ENCODE results near the gene ZNF426. TPM values are rescaled to one million over a fixed set of nuclear protein-coding genes. Genes with fewer than 3 reads are reported as not detected.
"Not testable (repeated sequence)": the region's sequence is repeated elsewhere in the genome, so short reads cannot be mapped to it uniquely, and the experiment has no call there.

ZNF426 gene
- total RNA-seq (10 to 100 TPM; 11.2 to 22.6 (median 15.8) TPM), polyA plus RNA-seq (10 to 100 TPM; 15.0 to 21.5 TPM), total RNA-seq (56.7 reads per million, percentile 74 among the genes with 10 or more reads in this experiment)

DNA sequence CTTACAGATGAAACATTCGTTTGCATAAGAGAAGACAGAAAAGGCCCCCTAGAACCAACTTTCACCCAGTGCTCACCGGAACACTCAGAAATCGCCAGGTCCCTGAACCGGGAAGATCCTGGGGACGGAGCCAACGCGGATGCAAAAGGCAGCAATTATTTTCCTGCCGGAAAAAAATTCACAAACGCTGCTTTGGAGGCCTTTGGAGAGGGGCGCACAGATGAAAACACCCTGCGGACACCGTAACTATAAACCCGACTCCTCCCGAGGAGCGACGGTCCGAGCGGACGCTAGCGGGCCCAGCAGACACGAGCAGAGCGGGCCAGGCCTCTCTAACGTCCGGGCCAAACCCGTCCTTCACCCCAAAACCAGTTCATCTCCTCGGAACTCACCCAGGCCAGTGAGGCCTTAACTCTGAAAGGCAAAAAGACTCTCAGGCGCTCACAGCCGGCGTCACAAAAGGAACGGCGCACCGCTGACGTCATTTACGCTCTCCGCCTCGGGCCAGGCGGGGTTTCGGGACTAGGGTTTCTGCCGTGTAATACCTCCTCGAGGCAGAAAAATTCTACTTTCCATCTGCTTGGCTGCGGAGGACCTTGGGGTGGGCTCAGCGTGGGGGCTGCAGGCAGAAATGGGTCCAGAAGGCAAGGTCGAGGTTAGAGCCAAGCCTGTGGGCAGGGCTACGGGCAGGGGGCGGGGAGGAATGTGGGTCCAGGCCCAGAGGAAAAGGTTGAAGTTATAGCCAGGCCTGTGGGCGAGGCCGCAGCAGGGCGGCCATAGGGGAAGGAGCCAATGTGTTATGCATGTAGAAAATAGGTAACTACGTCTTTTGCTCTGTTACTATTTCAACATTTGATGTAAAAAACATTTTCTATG is at the start of gene ZNF426:
Gene ZNF426 (minus strand): TSS at position 463 of the 876 bp plus-strand sequence. CDS start 2,413 bp downstream, outside the sequence.
- Mint-ChIP-seq H3K27me3 (no peaks in the 10 kb centered on the region), H3K4me3 (peak within 1 kb of the TSS; percentile 89 to 99 (median 98)), H3K9me3 (peaks cover 14 to 65% (median 32%) of the 10 kb centered on the region in 11 donors), H3K36me3 (peaks cover 33 to 55% (median 43%) of the 10 kb centered on the region in 5 donors), H3K4me1 (peaks cover 14 to 46% (median 33%) of the 10 kb centered on the region in 7 donors), H3K27ac (peak within 1 kb of the TSS; percentile 95 to 100 (median 97))
- POLR2A ChIA-PET: no interaction called here
- ATAC-seq: peak; percentile 96
- Histone ChIP-seq H3K27me3 (ENCODE audit: control insufficient read depth in 2 of 2, insufficient read depth in 2 of 2, low read length in 2 of 2) (no peaks in the 10 kb centered on the region), H3K36me3 (ENCODE audit: control insufficient read depth in 2 of 3, insufficient read depth in 3 of 3, low read length in 3 of 3) (peaks cover 12 to 39% (median 26%) of the 10 kb centered on the region in 3 experiments), H3K4me1 (ENCODE audit: control insufficient read depth in 2 of 2, insufficient read depth in 2 of 2, low read length in 2 of 2) (peaks cover 0 to 7% of the 10 kb centered on the region in 2 donors), H3K27ac (ENCODE audit: low read depth, low read length) (peak within 1 kb of the TSS; percentile 90), H3K9me3 (ENCODE audit: control insufficient read depth in 2 of 3, low read length in 3 of 3) (peaks cover 0 to 22% (median 4%) of the 10 kb centered on the region in 3 experiments), H3K4me3 (ENCODE audit: low read length) (peak within 1 kb of the TSS; percentile 93)
- DNase-seq: peak; percentile 76 to 90 (median 85)
- intact Hi-C loops (cut with micrococcal nuclease): loop anchor here (1.0 to 2.0 kb wide), 8 partner anchors 46 to 280 kb away; partner anchors contain the start of genes ZNF121 (in 2 of the 2), ZNF266 (in 2 of the 2), ZNF699 (in 2 of the 2) and FBXL12 (in 1 of the 2)
- CTCF ChIA-PET: no interaction called here

DNA sequence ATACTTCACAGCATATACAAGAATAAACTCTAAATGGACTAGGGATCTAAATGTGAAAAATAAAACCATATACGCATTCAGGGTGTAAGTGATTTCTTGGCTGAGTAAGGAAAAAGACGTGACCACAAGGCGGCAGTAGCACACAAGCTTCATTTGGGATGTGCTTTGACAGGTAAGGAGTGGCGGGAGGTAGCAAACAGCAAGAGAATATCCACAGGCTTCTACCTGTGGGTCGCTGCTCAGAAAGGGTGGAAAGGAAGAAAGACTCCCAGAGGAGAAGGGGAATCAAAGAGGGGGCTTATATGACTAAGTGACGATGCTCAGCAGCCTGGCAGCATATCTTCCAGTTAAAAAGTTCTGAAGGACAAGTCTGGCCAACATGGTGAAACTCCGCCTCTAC is 48.3 kb upstream of the ZNF426 start:
- H3K4me1 ChIP-seq (ENCODE audit: control insufficient read depth in 2 of 2, insufficient read depth in 2 of 2, low read length in 2 of 2): peaks cover 7% of the 10 kb centered on the region in 2 donors
- ChIA-PET POLR2A (interaction anchor here (0.7 kb wide), 2 partner anchors 47 to 176 kb away, joined by 3 read pairs; no protein-coding TSS in a partner anchor), CTCF (interaction anchor here (0.7 to 1.4 kb wide), 6 partner anchors 12 to 273 kb away, joined by 3 to 14 read pairs (median 3); no protein-coding TSS in a partner anchor)
- H3K36me3 ChIP-seq (ENCODE audit: control insufficient read depth in 2 of 3, insufficient read depth in 3 of 3, low read length in 3 of 3): peaks cover 0 to 8% (median 0%) of the 10 kb centered on the region in 3 experiments
- no peak overlapping the region for H3K4me3 ChIP-seq (ENCODE audit: low read length)
- Mint-ChIP-seq H3K4me1 (peaks cover 13 to 31% (median 15%) of the 10 kb centered on the region in 7 donors), H3K27ac (peak overlapping the region in 2 of 9 donors; percentile 1), H3K36me3 (peaks cover 0 to 15% (median 8%) of the 10 kb centered on the region in 5 donors), H3K4me3 (peak overlapping the region in 3 of 10 donors; percentile 6 to 20 (median 6)), H3K27me3 (peaks cover 3 to 14% (median 14%) of the 10 kb centered on the region in 5 donors), H3K9me3 (peaks cover 0 to 15% (median 4%) of the 10 kb centered on the region in 11 donors)
- intact Hi-C loops (cut with micrococcal nuclease): loop anchor here (1.0 kb wide), 5 partner anchors 35 to 450 kb away; partner anchors contain the start of genes ZNF561 (in 1 of the 2) and ZNF846 (in 1 of the 2)
- no peaks in the 10 kb centered on the region for H3K27me3 ChIP-seq (ENCODE audit: control insufficient read depth in 2 of 2, insufficient read depth in 2 of 2, low read length in 2 of 2)
- peak; percentile 82 for ATAC-seq
- H3K9me3 ChIP-seq (ENCODE audit: control insufficient read depth in 2 of 3, low read length in 3 of 3): no peaks in the 10 kb centered on the region
- peak; percentile 50 to 77 (median 67) for DNase-seq
- H3K27ac ChIP-seq (ENCODE audit: low read depth, low read length): no peak overlapping the region

DNA sequence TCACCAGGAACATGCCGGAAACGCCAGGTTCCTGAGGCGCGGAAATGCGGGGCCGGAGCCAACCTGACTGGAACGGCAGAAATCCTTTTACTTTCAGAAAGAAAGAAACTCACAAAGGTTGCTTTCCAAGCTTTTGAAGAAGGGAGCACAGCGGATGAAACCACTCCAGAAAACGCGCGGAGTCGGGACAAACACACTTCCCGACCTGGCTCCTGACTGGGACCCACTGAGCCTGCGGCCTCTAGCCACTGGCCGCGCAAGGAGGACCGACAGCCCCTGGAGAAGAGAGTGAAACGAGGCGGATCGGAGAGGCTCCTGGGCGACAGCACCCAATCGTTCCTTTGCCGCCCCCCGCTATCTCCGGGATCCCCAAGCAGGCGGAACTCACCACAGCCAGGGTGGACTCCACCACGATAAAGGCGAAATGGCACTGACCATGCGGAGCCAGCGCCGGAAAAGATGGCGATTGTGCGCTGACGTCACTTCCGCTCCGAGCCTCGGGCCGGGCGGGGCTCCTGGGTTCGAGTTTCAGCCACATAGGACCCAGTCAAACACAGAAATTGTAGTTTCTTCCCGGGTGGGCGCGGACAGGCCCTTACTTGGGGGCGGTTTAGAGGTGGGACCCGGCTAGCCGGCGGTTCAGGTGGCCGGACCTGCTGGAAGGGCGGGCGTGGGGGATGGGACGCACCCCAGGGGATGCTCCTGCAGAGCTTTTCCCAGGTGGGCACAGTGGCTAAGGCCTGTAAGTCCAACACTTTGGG is 45.8 kb upstream of the ZNF426 start, which contains the start of gene ZNF121:
Gene ZNF121 (minus strand): TSS at position 432 of the 761 bp plus-strand sequence. CDS start 16,407 bp downstream, outside the sequence.
- POLR2A ChIA-PET: interaction anchor here (0.6 to 2.2 kb wide), 7 partner anchors 147 to 280 kb away, joined by 3 to 10 read pairs (median 5); partner anchors contain the start of genes UBL5, ZNF266 and ZNF846
- Mint-ChIP-seq H3K4me1 (peaks cover 21 to 54% (median 34%) of the 10 kb centered on the region in 7 donors), H3K9me3 (peaks cover 0 to 38% (median 12%) of the 10 kb centered on the region in 11 donors), H3K36me3 (peaks cover 0 to 38% (median 33%) of the 10 kb centered on the region in 5 donors), H3K27me3 (peaks cover 0 to 5% (median 4%) of the 10 kb centered on the region in 5 donors), H3K27ac (peak within 1 kb of the TSS; percentile 94 to 99 (median 95)), H3K4me3 (peak within 1 kb of the TSS; percentile 91 to 99 (median 96))
- Histone ChIP-seq H3K36me3 (ENCODE audit: control insufficient read depth in 2 of 3, insufficient read depth in 3 of 3, low read length in 3 of 3) (peaks cover 0 to 24% (median 4%) of the 10 kb centered on the region in 3 experiments), H3K4me3 (ENCODE audit: low read length) (peak within 1 kb of the TSS; percentile 98), H3K27ac (ENCODE audit: low read depth, low read length) (peak within 1 kb of the TSS; percentile 97), H3K4me1 (ENCODE audit: control insufficient read depth in 2 of 2, insufficient read depth in 2 of 2, low read length in 2 of 2) (peaks cover 7 to 15% of the 10 kb centered on the region in 2 donors), H3K27me3 (ENCODE audit: control insufficient read depth in 2 of 2, insufficient read depth in 2 of 2, low read length in 2 of 2) (no peaks in the 10 kb centered on the region), H3K9me3 (ENCODE audit: control insufficient read depth in 2 of 3, low read length in 3 of 3) (peaks cover 0 to 14% (median 0%) of the 10 kb centered on the region in 3 experiments)
- intact Hi-C loops (cut with micrococcal nuclease): loop anchor here (1.0 to 5.0 kb wide), 13 partner anchors 37 to 448 kb away; partner anchors contain the start of genes ZNF266 (in 2 of the 2), ZNF317 (in 2 of the 2), ZNF426 (in 2 of the 2) and ZNF699 (in 2 of the 2)
- CTCF ChIA-PET: interaction anchor here (0.6 to 1.9 kb wide), 5 partner anchors 36 to 757 kb away, joined by 3 to 5 read pairs (median 3); no protein-coding TSS in a partner anchor
- DNase-seq: peak; percentile 61 to 82 (median 74)
- ATAC-seq: peak; percentile 87

DNA sequence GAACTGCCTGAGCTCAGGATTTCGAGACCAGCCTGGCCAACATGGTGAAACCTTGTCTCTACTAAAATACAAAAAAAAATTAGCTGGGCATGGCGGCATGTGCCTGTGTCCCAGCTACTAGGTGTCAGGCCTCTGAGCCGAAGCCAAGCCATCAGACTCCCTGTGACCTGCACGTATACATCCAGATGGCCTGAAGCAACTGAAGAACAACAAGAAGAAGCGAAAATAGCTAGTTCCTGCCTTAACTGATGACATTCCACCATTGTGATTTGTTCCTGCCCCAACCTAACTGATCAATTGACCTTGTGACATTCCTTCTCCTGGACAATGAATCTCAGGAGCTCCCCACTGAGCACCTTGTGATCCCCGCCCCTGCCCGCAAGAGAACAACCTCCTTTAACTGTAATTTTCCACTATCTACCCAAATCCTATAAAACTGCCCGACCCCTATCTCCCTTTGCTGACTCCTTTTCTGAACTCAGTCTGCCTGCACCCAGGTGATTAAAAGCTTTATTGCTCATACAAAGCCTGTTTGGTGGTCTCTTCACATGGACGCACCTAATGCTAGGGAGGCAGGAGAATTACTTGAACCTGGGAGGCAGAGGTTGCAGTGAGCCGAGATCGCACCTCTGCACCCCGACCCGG is 43.8 kb upstream of the ZNF426 start:
- peaks cover 8 to 57% (median 46%) of the 10 kb centered on the region in 5 donors for H3K36me3 Mint-ChIP-seq
- not testable (repeated sequence) for H3K27me3 Mint-ChIP-seq; H3K4me3 ChIP-seq (ENCODE audit: low read length); DNase-seq; H3K27me3 ChIP-seq (ENCODE audit: control insufficient read depth in 2 of 2, insufficient read depth in 2 of 2, low read length in 2 of 2); ATAC-seq
- ChIA-PET CTCF (interaction anchor here (0.5 kb wide), 1 partner anchor 43 kb away, joined by 3 read pairs; no protein-coding TSS in a partner anchor), POLR2A (interaction anchor here (0.6 to 2.2 kb wide), 2 partner anchors 147 to 1023 kb away, joined by 4 to 10 read pairs; partner anchors contain the start of gene ZNF266)
- H3K27ac Mint-ChIP-seq: peak overlapping the region in 8 of 9 donors; percentile 2 to 88 (median 73)
- Histone ChIP-seq H3K9me3 (ENCODE audit: control insufficient read depth in 2 of 3, low read length in 3 of 3) (peaks cover 0 to 27% (median 0%) of the 10 kb centered on the region in 3 experiments), H3K4me1 (ENCODE audit: control insufficient read depth in 2 of 2, insufficient read depth in 2 of 2, low read length in 2 of 2) (peaks cover 7 to 15% of the 10 kb centered on the region in 2 donors), H3K27ac (ENCODE audit: low read depth, low read length) (peak overlapping the region; percentile 27), H3K36me3 (ENCODE audit: control insufficient read depth in 2 of 3, insufficient read depth in 3 of 3, low read length in 3 of 3) (peaks cover 0 to 43% (median 4%) of the 10 kb centered on the region in 3 experiments)
- peaks cover 29 to 63% (median 43%) of the 10 kb centered on the region in 7 donors for H3K4me1 Mint-ChIP-seq
- peaks cover 0 to 59% (median 27%) of the 10 kb centered on the region in 11 donors for H3K9me3 Mint-ChIP-seq
- intact Hi-C loops (cut with micrococcal nuclease): loop anchor here (5.0 kb wide), 2 partner anchors 260 to 275 kb away; partner anchors contain the start of genes ZNF559 (in 1 of the 2) and ZNF699 (in 1 of the 2)
- H3K4me3 Mint-ChIP-seq: peak overlapping the region; percentile 58 to 86 (median 78)

DNA sequence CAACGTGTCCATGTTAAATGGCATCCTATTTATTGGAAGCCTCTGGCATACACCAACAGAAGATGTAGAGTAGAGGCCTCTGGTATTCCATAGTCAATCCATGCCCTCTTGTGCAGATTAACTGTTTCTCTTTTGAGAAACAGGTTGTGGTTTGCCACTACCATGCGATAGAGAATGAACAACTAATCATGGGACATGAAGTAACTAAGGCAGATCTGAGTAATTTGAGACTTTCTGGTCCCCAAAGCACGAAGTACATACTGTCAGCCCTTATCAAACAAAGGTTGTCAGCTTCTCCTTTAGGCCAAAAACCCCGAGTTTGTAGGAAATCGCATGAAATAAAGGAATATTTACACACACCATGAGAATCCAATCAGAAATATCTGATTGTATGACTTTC is 42.3 kb upstream of the ZNF426 start:
- H3K9me3 Mint-ChIP-seq: peaks cover 0 to 73% (median 41%) of the 10 kb centered on the region in 11 donors
- peaks cover 27 to 67% (median 46%) of the 10 kb centered on the region in 7 donors for H3K4me1 Mint-ChIP-seq
- Histone ChIP-seq H3K9me3 (ENCODE audit: control insufficient read depth in 2 of 3, low read length in 3 of 3) (peaks cover 4 to 42% (median 5%) of the 10 kb centered on the region in 3 experiments), H3K4me3 (ENCODE audit: low read length) (no peak overlapping the region), H3K27ac (ENCODE audit: low read depth, low read length) (no peak overlapping the region), H3K27me3 (ENCODE audit: control insufficient read depth in 2 of 2, insufficient read depth in 2 of 2, low read length in 2 of 2) (no peaks in the 10 kb centered on the region), H3K4me1 (ENCODE audit: control insufficient read depth in 2 of 2, insufficient read depth in 2 of 2, low read length in 2 of 2) (peaks cover 7 to 15% of the 10 kb centered on the region in 2 donors), H3K36me3 (ENCODE audit: control insufficient read depth in 2 of 3, insufficient read depth in 3 of 3, low read length in 3 of 3) (peaks cover 0 to 48% (median 4%) of the 10 kb centered on the region in 3 experiments)
- peak overlapping the region in 3 of 9 donors; percentile 18 to 56 (median 32) for H3K27ac Mint-ChIP-seq
- ChIA-PET POLR2A (no interaction called here), CTCF (no interaction called here)
- DNase-seq: no peak
- intact Hi-C loops (cut with micrococcal nuclease): loop anchor here (5.0 kb wide), 2 partner anchors 258 to 273 kb away; partner anchors contain the start of genes ZNF559 (in 1 of the 2) and ZNF699 (in 1 of the 2)
- H3K27me3 Mint-ChIP-seq: no peaks in the 10 kb centered on the region
- ATAC-seq: no peak
- H3K36me3 Mint-ChIP-seq: peaks cover 8 to 70% (median 60%) of the 10 kb centered on the region in 5 donors
- H3K4me3 Mint-ChIP-seq: peak overlapping the region in 4 of 10 donors; percentile 2 to 60 (median 38)
